Activated naive CD4-positive, alpha-beta T cell treated with anti-CD3 and anti-CD28 coated beads for 36 hours (primary cell): ENCODE results near the gene SAGE1. TPM values are rescaled to one million over a fixed set of nuclear protein-coding genes. Genes with fewer than 3 reads are reported as not detected.

Experiments used
- CTCF ChIA-PET: fragments of 350-600 bp; sonication (Branson Sonifier 250); formaldehyde crosslinking; loops from one replicate; lab custom pipeline; 2021; ENCODE audit warnings: antibody characterized with exemption; lab: Charles Lee
- DNase-seq: peaks from one replicate; pipeline ENCODE4 v3.0.0-alpha.2; 2020
- H3K27ac Mint-ChIP-seq: one replicate; pipeline ENCODE4 v1.8.0; 2021; ENCODE audit warnings: mild to moderate bottlenecking, mixed read lengths
- H3K27me3 Mint-ChIP-seq: one replicate; pipeline ENCODE4 v1.8.0; 2021; ENCODE audit warnings: low read depth, mixed read lengths
- H3K36me3 Mint-ChIP-seq: one replicate; pipeline ENCODE4 v1.8.0; 2021; ENCODE audit warnings: low read depth, mixed read lengths
- H3K4me1 Mint-ChIP-seq: one replicate; pipeline ENCODE4 v1.8.0; 2021; ENCODE audit warnings: low read depth, mixed read lengths
- H3K4me3 Mint-ChIP-seq: one replicate; pipeline ENCODE4 v1.8.0; 2021; ENCODE audit warnings: mild to moderate bottlenecking, moderate library complexity, mixed read lengths
- H3K9me3 Mint-ChIP-seq: one replicate; pipeline ENCODE4 v1.8.0; 2021; ENCODE audit warnings: mixed read lengths
- intact Hi-C: fragments of 100-400 bp; cut with micrococcal nuclease; formaldehyde crosslinking; loops from one replicate; pipeline ENCODE4 v1.15.1; 2023
- total RNA-seq, 2 experiments: library from RNA; stranded (reverse); gene quantifications; one replicate each; pipeline ENCODE4 v1.2.3, GENCODE V29; 2021

The SAGE1 gene
- total RNA-seq, 2 experiments from 2014 or later = not detected

DNA sequence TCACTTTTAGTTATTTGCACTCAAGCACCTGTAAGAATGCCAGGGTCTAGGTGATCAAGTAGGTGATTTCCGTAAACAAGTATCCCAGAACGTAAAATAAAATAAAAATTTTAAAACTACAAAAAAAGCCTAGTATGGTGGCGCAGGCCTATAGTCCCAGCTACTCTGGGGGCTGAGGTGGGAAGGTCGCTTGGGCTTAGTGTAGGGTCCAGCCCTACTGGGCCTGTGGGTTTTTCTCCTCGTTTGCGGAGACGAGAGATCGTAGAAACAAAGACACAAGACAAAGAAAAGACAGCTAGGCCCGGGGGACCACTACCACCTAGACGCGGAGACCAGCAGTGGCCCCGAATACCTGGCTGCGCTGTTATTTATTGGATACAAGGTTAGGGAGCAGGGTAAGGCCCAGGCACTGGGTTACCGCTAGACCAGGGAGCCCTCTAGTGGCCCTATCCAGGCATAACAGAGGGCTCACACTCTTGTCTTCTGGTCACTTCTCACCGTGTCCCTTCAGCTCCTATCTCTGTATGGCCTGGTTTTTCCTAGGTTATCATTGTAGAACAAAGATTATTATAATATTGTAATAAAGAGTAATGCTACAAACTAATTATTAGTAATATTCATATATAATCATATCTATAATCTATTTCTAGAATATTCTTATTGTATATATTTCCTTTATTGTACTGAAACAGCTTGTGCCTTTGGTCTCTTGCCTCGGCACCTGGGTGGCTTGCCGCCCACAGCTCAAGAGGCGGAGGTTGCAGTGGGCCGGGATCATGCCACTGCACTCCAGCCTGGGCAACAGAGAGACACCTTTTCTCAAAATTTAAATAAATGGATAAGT, 38.4 kb downstream of the SAGE1 start:
- H3K4me3 Mint-ChIP-seq = no peak overlapping the region
- intact Hi-C loops = loop anchor here (2.0 kb wide), 1 partner anchor 341 kb away; no protein-coding TSS in a partner anchor
- H3K27ac Mint-ChIP-seq = no peak overlapping the region
- H3K36me3 Mint-ChIP-seq = no peaks in the 10 kb centered on the region
- no peaks in the 10 kb centered on the region for H3K27me3 Mint-ChIP-seq
- H3K4me1 Mint-ChIP-seq = no peaks in the 10 kb centered on the region
- no peaks in the 10 kb centered on the region for H3K9me3 Mint-ChIP-seq
- DNase-seq = peak; percentile 57
- CTCF ChIA-PET = interaction anchor here (0.5 to 1.4 kb wide), 3 partner anchors 189 to 443 kb away, joined by 4 to 7 read pairs (median 4); no protein-coding TSS in a partner anchor

DNA sequence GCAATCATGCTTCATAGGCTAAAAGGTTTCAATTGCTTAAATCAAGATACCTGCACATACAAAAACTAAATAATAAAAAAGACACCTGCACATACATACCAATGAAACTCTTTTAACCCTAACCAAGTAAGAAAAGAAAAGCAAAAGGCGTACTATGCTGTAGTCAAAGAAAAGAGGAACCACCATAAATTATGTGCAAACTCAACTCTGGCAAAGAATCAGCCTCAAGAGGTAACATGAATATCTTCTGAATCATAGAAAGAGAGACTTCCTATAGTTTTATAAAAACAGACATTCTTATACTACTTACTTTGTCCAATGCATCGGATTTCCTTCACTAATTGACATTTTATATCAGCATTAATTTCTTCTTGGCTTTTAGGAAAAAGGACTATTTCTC, 51.0 kb downstream of the SAGE1 start:
- DNase-seq = no peak
- intact Hi-C loops = no loop called here
- Mint-ChIP-seq H3K27ac (no peak overlapping the region), H3K4me3 (no peak overlapping the region), H3K4me1 (no peaks in the 10 kb centered on the region), H3K27me3 (no peaks in the 10 kb centered on the region), H3K36me3 (peaks cover 6% of the 10 kb centered on the region), H3K9me3 (no peaks in the 10 kb centered on the region)
- CTCF ChIA-PET = no interaction called here

DNA sequence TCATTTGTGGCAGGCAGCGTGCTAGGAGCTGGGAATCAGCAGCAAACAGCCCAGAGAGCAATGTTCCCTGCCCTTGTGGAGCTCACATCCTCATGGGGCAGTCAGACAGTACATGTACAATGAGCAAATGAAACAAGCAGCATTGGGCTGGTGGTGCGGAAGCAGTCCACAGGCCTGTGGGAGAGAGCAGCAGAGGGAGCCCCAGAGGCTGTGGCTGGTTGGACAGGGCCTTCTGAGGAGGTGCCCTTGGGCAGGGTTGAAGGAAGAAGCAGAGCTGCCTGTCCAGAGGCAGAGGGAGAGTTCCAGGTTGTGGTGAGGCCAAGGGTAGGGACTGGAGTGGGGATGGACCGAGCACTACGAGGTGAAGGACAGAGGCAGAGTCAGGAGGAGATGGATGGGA, 57.8 kb downstream of the SAGE1 start:
- H3K4me1 Mint-ChIP-seq = no peaks in the 10 kb centered on the region
- H3K4me3 Mint-ChIP-seq = no peak overlapping the region
- no peak overlapping the region for H3K27ac Mint-ChIP-seq
- CTCF ChIA-PET = no interaction called here
- intact Hi-C loops = no loop called here
- no peaks in the 10 kb centered on the region for H3K36me3 Mint-ChIP-seq
- H3K27me3 Mint-ChIP-seq = no peaks in the 10 kb centered on the region
- DNase-seq = no peak
- H3K9me3 Mint-ChIP-seq = no peaks in the 10 kb centered on the region

Other genes with a start within 250 kb of the SAGE1 start
- gene CT45A1, start 180.1 kb upstream of the SAGE1 start, total RNA-seq = not detected
- gene CT45A3, start 125.5 kb upstream of the SAGE1 start, total RNA-seq = not detected
- not detected for gene CT45A5, start 108.2 kb upstream of the SAGE1 start, total RNA-seq
- gene CT45A6, start 90.9 kb upstream of the SAGE1 start, total RNA-seq = not detected
- not detected for gene CT45A2, start 73.7 kb upstream of the SAGE1 start, total RNA-seq
- not detected for gene CT45A7, start 56.4 kb upstream of the SAGE1 start, total RNA-seq
- not detected for gene CT45A8, start 39.2 kb upstream of the SAGE1 start, total RNA-seq
- not detected for gene CT45A9, start 21.9 kb upstream of the SAGE1 start, total RNA-seq
- not detected for gene CT45A10, start 272 bp upstream of the SAGE1 start, total RNA-seq
- 10 to 100 TPM; 17.0 to 17.1 TPM for gene MMGT1, start 80.3 kb downstream of the SAGE1 start, total RNA-seq
- 10 to 100 TPM in 1 of 2 experiments, 1 to 10 TPM in 1; 9.7 to 10.0 TPM for gene SLC9A6, start 91.7 kb downstream of the SAGE1 start, total RNA-seq